GM21529 (cell line): ENCODE measurements around the gene OBSCN.
"Not testable (repeated sequence)": the region's sequence is repeated elsewhere in the genome, so short reads cannot be mapped to it uniquely, and the experiment has no call there.

Experiments
- ATAC-seq: cut with Tn5 transposase; IDR thresholded peaks from one replicate; pipeline ENCODE4 v1.9.1; 2021; ENCODE audit not compliant: unreplicated experiment

The OBSCN gene

GRCh38 chr1:228211531-228212414, 3.9 kb downstream of the OBSCN start:
- no peak for ATAC-seq

GRCh38 chr1:228212415-228212965, 4.6 kb downstream of the OBSCN start:
- no peak for ATAC-seq

- ATAC-seq: peak; percentile 95
These were observed 5.4 kb downstream of the OBSCN start for GRCh38 chr1:228212966-228213844.

GRCh38 chr1:228213917-228214808, 6.3 kb downstream of the OBSCN start:
- ATAC-seq: no peak

GRCh38 chr1:228214921-228215662, 7.2 kb downstream of the OBSCN start:
- no peak for ATAC-seq

GRCh38 chr1:228215663-228216116, 7.8 kb downstream of the OBSCN start:
- ATAC-seq: no peak

GRCh38 chr1:228216371-228217320, 8.8 kb downstream of the OBSCN start:
- no peak for ATAC-seq

- no peak for ATAC-seq
These were observed 9.9 kb downstream of the OBSCN start for GRCh38 chr1:228217551-228218344.

GRCh38 chr1:228218513-228219244, 10.8 kb downstream of the OBSCN start:
- no peak for ATAC-seq

GRCh38 chr1:228219245-228219961, 11.6 kb downstream of the OBSCN start:
- no peak for ATAC-seq

GRCh38 chr1:228219962-228220780, 12.3 kb downstream of the OBSCN start:
- no peak for ATAC-seq

- ATAC-seq: not testable (repeated sequence)
These were observed 13.3 kb downstream of the OBSCN start for GRCh38 chr1:228221097-228221496.

- ATAC-seq: no peak
These were observed 14.7 kb downstream of the OBSCN start for GRCh38 chr1:228222548-228222947.

GRCh38 chr1:228224198-228225164, 16.6 kb downstream of the OBSCN start:
- no peak for ATAC-seq
